CD14-positive monocyte (primary cell): ENCODE results near the gene LAGE3. TPM values are rescaled to one million over a fixed set of nuclear protein-coding genes. Genes with fewer than 3 reads are reported as not detected.

Source experiments
- DNase-seq, 3 donors: peaks; one replicate each; pipeline ENCODE4 v3.0.0-alpha.2; 2011 to 2022
- H2AFZ ChIP-seq: 2 replicates; pipeline ENCODE4 v1.6.0; 2012; ENCODE audit warnings: mild to moderate bottlenecking, low read depth, low read length, inconsistent platforms; ENCODE audit not compliant: insufficient read depth, poor library complexity, severe bottlenecking
- H3K27ac ChIP-seq, 2 donors: 1 replicate in 1 of 2; 2 replicates in 1 of 2; pipeline ENCODE4 v1.5.1; 2012 to 2013; ENCODE audit warnings: low read length in 2 of 2, control low read depth in 1 of 2, inconsistent platforms in 1 of 2, low read depth in 1 of 2, mild to moderate bottlenecking in 1 of 2
- H3K27me3 ChIP-seq, 2 donors: one replicate each; pipeline versions ENCODE4 v1.6.0 to v1.6.1; 2011 to 2013; ENCODE audit warnings: low read length in 2 of 2; ENCODE audit not compliant: control insufficient read depth in 2 of 2, insufficient read depth in 2 of 2
- H3K36me3 ChIP-seq, 2 donors: replicated peaks in 1 of 2; 1 replicate in 1 of 2; 2 replicates in 1 of 2; pipeline versions ENCODE4 v1.5.1 to v1.6.1; 2012 to 2013; ENCODE audit warnings: low read length in 2 of 2, control low read depth in 1 of 2, inconsistent platforms in 1 of 2, mild to moderate bottlenecking in 1 of 2; ENCODE audit not compliant: insufficient read depth in 2 of 2, control insufficient read depth in 1 of 2
- H3K4me1 ChIP-seq, 2 donors: 1 replicate in 1 of 2; 2 replicates in 1 of 2; pipeline versions ENCODE4 v1.5.1 to v1.6.1; 2012 to 2013; ENCODE audit warnings: low read length in 2 of 2, control low read depth in 1 of 2, inconsistent platforms in 1 of 2, mild to moderate bottlenecking in 1 of 2, moderate library complexity in 1 of 2; ENCODE audit not compliant: insufficient read depth in 2 of 2, control insufficient read depth in 1 of 2
- H3K4me2 ChIP-seq: replicated peaks from 2 replicates; pipeline ENCODE3; 2012; ENCODE audit warnings: low read length, moderate library complexity, mild to moderate bottlenecking; ENCODE audit not compliant: poor library complexity, severe bottlenecking; ENCODE audit errors: extremely low read depth
- H3K4me3 ChIP-seq, 3 experiments: fragments of 200-600 bp in 1 of 3; sonication (generic) in 1 of 3; replicated peaks in 1 of 3; 1 replicate in 2 of 3; 2 replicates in 1 of 3; pipeline ENCODE4 v1.5.1; 2011 to 2013; ENCODE audit warnings: low read length in 3 of 3, mild to moderate bottlenecking in 3 of 3, control low read depth in 2 of 3, low read depth in 2 of 3, inconsistent platforms in 1 of 3, moderate library complexity in 1 of 3
- H3K79me2 ChIP-seq: 2 replicates; pipeline ENCODE4 v1.6.0; 2012; ENCODE audit warnings: mild to moderate bottlenecking, control low read depth, inconsistent platforms, low read length, moderate library complexity; ENCODE audit not compliant: insufficient read depth
- H3K9ac ChIP-seq: 2 replicates; pipeline ENCODE4 v1.6.0; 2017; ENCODE audit warnings: low read length, mild to moderate bottlenecking; ENCODE audit not compliant: insufficient read depth, poor library complexity, severe bottlenecking
- H3K9me3 ChIP-seq, 2 donors: replicated peaks in 1 of 2; 1 replicate in 1 of 2; 2 replicates in 1 of 2; pipeline versions ENCODE4 v1.5.1 to v1.6.1; 2012 to 2013; ENCODE audit warnings: low read length in 2 of 2, control low read depth in 1 of 2; ENCODE audit not compliant: control insufficient read depth in 1 of 2, insufficient read depth in 1 of 2
- H4K20me1 ChIP-seq: 2 replicates; pipeline ENCODE4 v1.6.0; 2012; ENCODE audit warnings: mild to moderate bottlenecking, low read length, control low read depth, moderate library complexity; ENCODE audit not compliant: insufficient read depth
- H3K27ac Mint-ChIP-seq, 7 donors: one replicate each; pipeline ENCODE4 v1.8.0; 2020; ENCODE audit warnings: mild to moderate bottlenecking in 7 of 7, mixed read lengths in 7 of 7, moderate library complexity in 6 of 7, inconsistent platforms in 2 of 7
- H3K27me3 Mint-ChIP-seq, 3 donors: one replicate each; pipeline ENCODE4 v1.8.0; 2021 to 2022; ENCODE audit warnings: low read depth in 3 of 3, mild to moderate bottlenecking in 3 of 3, mixed read lengths in 3 of 3, moderate library complexity in 3 of 3, inconsistent platforms in 1 of 3
- H3K36me3 Mint-ChIP-seq, 2 donors: one replicate each; pipeline ENCODE4 v1.8.0; 2020; ENCODE audit warnings: mixed read lengths in 2 of 2, inconsistent platforms in 1 of 2, mild to moderate bottlenecking in 1 of 2
- H3K4me1 Mint-ChIP-seq: one replicate; pipeline ENCODE4 v1.8.0; 2020; ENCODE audit warnings: mild to moderate bottlenecking, mixed read lengths
- H3K4me3 Mint-ChIP-seq, 2 donors: one replicate each; pipeline ENCODE4 v1.8.0; 2020; ENCODE audit warnings: mild to moderate bottlenecking in 2 of 2, mixed read lengths in 2 of 2, moderate library complexity in 1 of 2
- H3K9me3 Mint-ChIP-seq, 7 donors: one replicate each; pipeline ENCODE4 v1.8.0; 2020 to 2022; ENCODE audit warnings: mixed read lengths in 7 of 7, mild to moderate bottlenecking in 6 of 7, moderate library complexity in 6 of 7, inconsistent platforms in 2 of 7
- WGBS: methylation state at CpG from one replicate; pipeline ENCODE4 v1.1.5; 2013; ENCODE audit warnings: missing lambda C conversion rate; ENCODE audit not compliant: insufficient coverage; 5-methylcytosine and 5-hydroxymethylcytosine counted together
- intact Hi-C, 2 donors: fragments of 100-400 bp; cut with micrococcal nuclease; formaldehyde crosslinking; loops; one replicate each; pipeline versions ENCODE4 v1.15.0 to v1.15.1; 2023
- polyA plus RNA-seq, 3 donors: library from polyadenylated mRNA; depleted of rRNA in 1 of 3; unstranded in 2 of 3; stranded (reverse) in 1 of 3; fragments of 300-500 nt in 2 of 3; fragments of >200 nt in 1 of 3; fragmentation: Illumina TruSeq in 2 of 3; gene quantifications; 1 replicate in 2 of 3; 2 replicates in 1 of 3; pipeline ENCODE4 v1.2.3, GENCODE V29; 2012 to 2021
- small RNA-seq: library from RNA; depleted of rRNA; stranded (forward); fragments of <200 nt; gene quantifications from one replicate; pipeline ENCODE3, GENCODE V24; 2012; ENCODE audit warnings: low read depth; ENCODE audit not compliant: insufficient read length
- TF ChIP-seq, protein P1 (sequence below): fragments of 200-600 bp; IDR thresholded peaks from one replicate; pipeline ENCODE4 v1.8.0; 2022; ENCODE audit warnings: antibody characterized with exemption, mild to moderate bottlenecking

LAGE3 gene
- polyA plus RNA-seq, 3 donors: 12.4 to 30.9 (median 18.6) TPM

DNA sequence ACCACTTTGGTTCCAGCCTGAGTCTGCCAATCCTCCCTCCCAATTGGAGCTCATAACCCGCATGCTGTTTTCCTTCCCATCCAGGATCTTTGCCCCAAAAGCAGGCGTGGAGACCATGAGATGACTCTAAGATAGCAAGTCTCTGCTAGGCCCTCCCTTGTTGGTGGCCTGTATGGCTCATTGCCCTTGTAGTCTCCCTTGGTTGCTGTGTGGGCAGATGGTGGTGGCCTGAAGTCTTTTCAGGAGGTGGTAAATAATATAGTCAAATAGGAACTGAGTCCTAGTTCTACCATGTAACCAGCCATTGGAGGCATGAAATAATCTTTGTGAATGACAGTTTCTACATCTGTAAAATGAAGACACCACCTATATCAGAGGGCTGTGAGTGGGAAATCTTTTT, 49.4 kb downstream of the LAGE3 start:
- Mint-ChIP-seq H3K4me1 (peaks cover 42% of the 10 kb centered on the region), H3K36me3 (peaks cover 22 to 27% of the 10 kb centered on the region in 2 donors), H3K9me3 (peaks cover 0 to 20% (median 5%) of the 10 kb centered on the region in 7 donors), H3K27ac (peak overlapping the region; percentile 90 to 99 (median 95)), H3K27me3 (peaks cover 0 to 7% (median 2%) of the 10 kb centered on the region in 3 donors), H3K4me3 (peak overlapping the region; percentile 81 to 84)
- H4K20me1 ChIP-seq: no peaks in the 10 kb centered on the region
- peaks cover 25 to 27% of the 10 kb centered on the region in 2 donors for H3K36me3 ChIP-seq
- peak overlapping the region in 2 of 3 experiments; percentile 78 to 87 for H3K4me3 ChIP-seq
- peak overlapping the region; percentile 78 to 92 for H3K27ac ChIP-seq
- H3K9me3 ChIP-seq: no peaks in the 10 kb centered on the region
- no peak overlapping the region for H2AFZ ChIP-seq
- 60% methylated on average over 1 of the region's 2 CpGs for WGBS
- peaks cover 47 to 56% of the 10 kb centered on the region in 2 donors for H3K4me1 ChIP-seq
- intact Hi-C loops: no loop called here
- TF ChIP-seq, protein P1, sequence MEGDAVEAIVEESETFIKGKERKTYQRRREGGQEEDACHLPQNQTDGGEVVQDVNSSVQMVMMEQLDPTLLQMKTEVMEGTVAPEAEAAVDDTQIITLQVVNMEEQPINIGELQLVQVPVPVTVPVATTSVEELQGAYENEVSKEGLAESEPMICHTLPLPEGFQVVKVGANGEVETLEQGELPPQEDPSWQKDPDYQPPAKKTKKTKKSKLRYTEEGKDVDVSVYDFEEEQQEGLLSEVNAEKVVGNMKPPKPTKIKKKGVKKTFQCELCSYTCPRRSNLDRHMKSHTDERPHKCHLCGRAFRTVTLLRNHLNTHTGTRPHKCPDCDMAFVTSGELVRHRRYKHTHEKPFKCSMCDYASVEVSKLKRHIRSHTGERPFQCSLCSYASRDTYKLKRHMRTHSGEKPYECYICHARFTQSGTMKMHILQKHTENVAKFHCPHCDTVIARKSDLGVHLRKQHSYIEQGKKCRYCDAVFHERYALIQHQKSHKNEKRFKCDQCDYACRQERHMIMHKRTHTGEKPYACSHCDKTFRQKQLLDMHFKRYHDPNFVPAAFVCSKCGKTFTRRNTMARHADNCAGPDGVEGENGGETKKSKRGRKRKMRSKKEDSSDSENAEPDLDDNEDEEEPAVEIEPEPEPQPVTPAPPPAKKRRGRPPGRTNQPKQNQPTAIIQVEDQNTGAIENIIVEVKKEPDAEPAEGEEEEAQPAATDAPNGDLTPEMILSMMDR: no peak
- peaks cover 43% of the 10 kb centered on the region for H3K79me2 ChIP-seq
- H3K4me2 ChIP-seq: peak overlapping the region; percentile 82
- DNase-seq: no peak
- no peaks in the 10 kb centered on the region for H3K27me3 ChIP-seq
- no peak overlapping the region for H3K9ac ChIP-seq

DNA sequence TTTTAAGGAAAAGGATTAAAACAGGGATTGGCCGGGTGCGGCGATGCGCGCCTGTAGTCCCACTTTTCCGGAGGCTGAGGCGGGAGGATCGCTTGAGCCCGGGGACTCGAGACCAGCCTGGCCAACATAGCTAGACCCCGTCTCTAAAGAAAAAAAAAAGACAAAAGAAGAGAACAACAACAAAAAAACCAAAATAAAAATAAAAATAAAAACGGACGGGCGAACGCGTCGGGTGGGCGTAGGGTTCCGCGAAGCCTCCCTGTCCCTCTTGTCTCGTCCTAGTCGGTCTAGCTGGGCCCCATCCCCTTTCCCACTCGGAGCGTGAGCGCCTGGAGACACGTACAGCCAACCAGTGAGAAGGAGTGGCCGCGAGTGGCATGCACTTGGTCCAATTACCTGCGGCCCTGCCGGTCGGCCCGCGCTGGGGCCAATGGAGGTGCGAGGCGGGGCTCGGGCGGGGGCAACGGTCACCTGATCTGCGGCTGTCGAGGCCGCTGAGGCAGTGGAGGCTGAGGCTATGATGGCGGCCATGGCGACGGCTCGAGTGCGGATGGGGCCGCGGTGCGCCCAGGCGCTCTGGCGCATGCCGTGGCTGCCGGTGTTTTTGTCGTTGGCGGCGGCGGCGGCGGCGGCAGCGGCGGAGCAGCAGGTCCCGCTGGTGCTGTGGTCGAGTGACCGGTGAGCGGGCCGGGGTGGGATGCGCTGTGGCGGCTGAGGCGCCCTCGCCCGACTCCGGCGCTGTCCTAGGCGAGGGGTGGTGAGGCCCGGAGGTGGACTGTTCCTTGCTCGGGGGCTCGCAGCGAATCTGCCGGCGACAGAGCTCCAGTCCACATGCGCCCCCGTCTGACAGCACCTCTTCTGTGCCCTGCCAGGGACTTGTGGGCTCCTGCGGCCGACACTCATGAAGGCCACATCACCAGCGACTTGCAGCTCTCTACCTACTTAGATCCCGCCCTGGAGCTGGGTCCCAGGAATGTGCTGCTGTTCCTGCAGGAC, 50.6 kb downstream of the LAGE3 start, which contains the start of gene ATP6AP1:
Gene ATP6AP1 (plus strand): TSS at position 502 of the 996 bp plus-strand sequence. CDS start 16 bp downstream, at position 518.
- peak within 1 kb of the TSS; percentile 39 for H2AFZ ChIP-seq
- peaks cover 43% of the 10 kb centered on the region for H3K79me2 ChIP-seq
- peaks cover 50 to 67% of the 10 kb centered on the region in 2 donors for H3K4me1 ChIP-seq
- no peaks in the 10 kb centered on the region for H3K9me3 ChIP-seq
- Mint-ChIP-seq H3K27ac (peak within 1 kb of the TSS; percentile 90 to 99 (median 95)), H3K4me1 (peaks cover 51% of the 10 kb centered on the region), H3K4me3 (peak within 1 kb of the TSS; percentile 81 to 84), H3K36me3 (peaks cover 12 to 15% of the 10 kb centered on the region in 2 donors), H3K27me3 (peaks cover 0 to 2% (median 0%) of the 10 kb centered on the region in 3 donors), H3K9me3 (peaks cover 0 to 21% (median 5%) of the 10 kb centered on the region in 7 donors)
- peak; percentile 87 to 92 (median 89) for DNase-seq
- peaks cover 13 to 14% of the 10 kb centered on the region in 2 donors for H3K36me3 ChIP-seq
- peak within 1 kb of the TSS; percentile 76 for H3K9ac ChIP-seq
- H3K27me3 ChIP-seq: no peaks in the 10 kb centered on the region
- intact Hi-C loops: no loop called here
- peak within 1 kb of the TSS; percentile 78 to 92 for H3K27ac ChIP-seq
- peak within 1 kb of the TSS; percentile 82 for H3K4me2 ChIP-seq
- TF ChIP-seq, protein P1: no peak
- H3K4me3 ChIP-seq: peak within 1 kb of the TSS; percentile 78 to 87 (median 79)
- WGBS: 8% methylated on average over 60 of the region's 87 CpGs
- H4K20me1 ChIP-seq: no peaks in the 10 kb centered on the region

Small RNA genes lying within 50 kb of the gene (small RNA-seq; reads per million reads assigned to genes)
- gene MIR6858 (not detected), gene RN7SL697P (not detected)

Other genes starting within 250 kb of the LAGE3 start
- under 1 TPM in 1 of 3 donors, not detected in 2; 0.03 TPM for gene OPN1MW3, start 221.7 kb downstream of the LAGE3 start, polyA plus RNA-seq
- gene TEX28, start 184.2 kb downstream of the LAGE3 start, polyA plus RNA-seq: not detected
- gene TKTL1, start 183.5 kb downstream of the LAGE3 start, polyA plus RNA-seq: 1 to 10 TPM in 1 of 3 donors, under 1 TPM in 2; 0.20 to 1.3 (median 0.60) TPM
- 100 to 1,000 TPM; 111 to 874 (median 219) TPM for gene FLNA, start 104.6 kb downstream of the LAGE3 start, polyA plus RNA-seq
- gene EMD, start 100.0 kb downstream of the LAGE3 start, polyA plus RNA-seq: 100 to 1,000 TPM in 1 of 3 donors, 10 to 100 TPM in 2; 14.0 to 126 (median 17.6) TPM
- gene RPL10, start 80.9 kb downstream of the LAGE3 start, polyA plus RNA-seq: 1,000 to 10,000 TPM; 1,536 to 5,639 (median 1,724) TPM
- gene DNASE1L1, start 70.0 kb downstream of the LAGE3 start, polyA plus RNA-seq: 10 to 100 TPM; 26.2 to 64.5 (median 27.2) TPM
- 100 to 1,000 TPM in 1 of 3 donors, 10 to 100 TPM in 2; 21.7 to 166 (median 21.9) TPM for gene TAFAZZIN, start 67.7 kb downstream of the LAGE3 start, polyA plus RNA-seq
- 100 to 1,000 TPM; 116 to 178 (median 145) TPM for gene ATP6AP1, start 50.6 kb downstream of the LAGE3 start, polyA plus RNA-seq
- 100 to 1,000 TPM in 1 of 3 donors, 10 to 100 TPM in 2; 15.8 to 398 (median 21.3) TPM for gene GDI1, start 42.1 kb downstream of the LAGE3 start, polyA plus RNA-seq
- 10 to 100 TPM; 23.9 to 88.9 (median 46.4) TPM for gene FAM50A, start 35.1 kb downstream of the LAGE3 start, polyA plus RNA-seq
- 10 to 100 TPM in 1 of 3 donors, under 1 TPM in 1, not detected in 1; 0.02 to 10.9 TPM for gene PLXNA3, start 21.0 kb downstream of the LAGE3 start, polyA plus RNA-seq
- gene UBL4A, start 7.3 kb upstream of the LAGE3 start, polyA plus RNA-seq: 10 to 100 TPM; 27.9 to 29.0 (median 28.1) TPM
- gene SLC10A3, start 11.3 kb upstream of the LAGE3 start, polyA plus RNA-seq: 10 to 100 TPM; 25.3 to 33.1 (median 26.7) TPM
- gene FAM3A, start 37.0 kb upstream of the LAGE3 start, polyA plus RNA-seq: 10 to 100 TPM; 14.5 to 26.5 (median 16.3) TPM
- gene G6PD, start 67.6 kb upstream of the LAGE3 start, polyA plus RNA-seq: 100 to 1,000 TPM in 1 of 3 donors, 10 to 100 TPM in 2; 10.7 to 165 (median 14.7) TPM
- gene IKBKG, start 68.3 kb upstream of the LAGE3 start, polyA plus RNA-seq: 10 to 100 TPM; 31.3 to 60.8 (median 33.7) TPM
- gene CTAG1A, start 105.9 kb upstream of the LAGE3 start, polyA plus RNA-seq: not detected
- gene CTAG1B, start 140.0 kb upstream of the LAGE3 start, polyA plus RNA-seq: not detected
- gene CTAG2, start 174.3 kb upstream of the LAGE3 start, polyA plus RNA-seq: not detected